ENCODE data around the gene FOXE1. TPM values are rescaled to one million over a fixed set of nuclear protein-coding genes. Genes with fewer than 3 reads are reported as not detected.

Gene FOXE1
- total RNA-seq, 1 donor from 2014 or later: 0.45 TPM

- Histone ChIP-seq H3K36me3 (ENCODE audit: insufficient read depth, low read length) (no peaks in the 10 kb centered on the region), H3K27ac (ENCODE audit: low read depth, low read length) (no peak overlapping the region), H3K4me2 (ENCODE audit: low read length) (peak overlapping the region; percentile 72), H3K9me3 (ENCODE audit: insufficient read depth, low read depth, low read length) (peaks cover under 1% of the 10 kb centered on the region), H3K79me2 (ENCODE audit: insufficient read depth, low read length) (no peaks in the 10 kb centered on the region), H3K4me1 (ENCODE audit: insufficient read depth, low read length) (peaks cover 3% of the 10 kb centered on the region), H3K27me3 (ENCODE audit: insufficient read depth, low read length) (peaks cover 71% of the 10 kb centered on the region), H4K20me1 (ENCODE audit: insufficient read depth, low read length) (no peaks in the 10 kb centered on the region), H3K4me3 (ENCODE audit: insufficient read depth, low read depth, low read length) (no peak overlapping the region), H3K9ac (ENCODE audit: low read length) (no peak overlapping the region), H2AFZ (ENCODE audit: low read depth, low read length) (no peak overlapping the region)
- DNase-seq (ENCODE audit: low read depth): no peak
- H3K36me3 Mint-ChIP-seq (ENCODE audit: low read depth, unreplicated experiment): no peaks in the 10 kb centered on the region
- TF ChIP-seq EZH2 (IDR thresholded peaks at IDR 0.05; ENCODE audit: insufficient read depth, low read length) (no peak), CTCF (IDR thresholded peaks at IDR 0.05; ENCODE audit: insufficient read depth, low read depth, low read length) (peak; percentile 22)
- no peak overlapping the region for H3K4me3 Mint-ChIP-seq (ENCODE audit: unreplicated experiment)
- H3K4me1 Mint-ChIP-seq (ENCODE audit: low read depth, unreplicated experiment): no peaks in the 10 kb centered on the region
- no peak for FAIRE-seq
- peaks cover 10% of the 10 kb centered on the region for H3K9me3 Mint-ChIP-seq (ENCODE audit: unreplicated experiment)
- no peak overlapping the region for H3K27ac Mint-ChIP-seq (ENCODE audit: unreplicated experiment)
- peaks cover 76% of the 10 kb centered on the region for H3K27me3 Mint-ChIP-seq (ENCODE audit: low read depth, unreplicated experiment)
Observed at GRCh38 chr9:97848215-97848479, 4.9 kb upstream of the FOXE1 start.

- H3K9me3 Mint-ChIP-seq (ENCODE audit: unreplicated experiment): peaks cover 7% of the 10 kb centered on the region
- peaks cover 75% of the 10 kb centered on the region for H3K27me3 Mint-ChIP-seq (ENCODE audit: low read depth, unreplicated experiment)
- H3K36me3 ChIP-seq (ENCODE audit: insufficient read depth, low read length): no peaks in the 10 kb centered on the region
- peak overlapping the region; percentile 28 for H3K4me3 ChIP-seq (ENCODE audit: insufficient read depth, low read depth, low read length)
- peak overlapping the region; percentile 40 for H3K4me3 Mint-ChIP-seq (ENCODE audit: unreplicated experiment)
- H3K79me2 ChIP-seq (ENCODE audit: insufficient read depth, low read length): no peaks in the 10 kb centered on the region
- no peak for DNase-seq (ENCODE audit: low read depth)
- no peaks in the 10 kb centered on the region for H4K20me1 ChIP-seq (ENCODE audit: insufficient read depth, low read length)
- no peaks in the 10 kb centered on the region for H3K4me1 Mint-ChIP-seq (ENCODE audit: low read depth, unreplicated experiment)
- H3K4me1 ChIP-seq (ENCODE audit: insufficient read depth, low read length): peaks cover 3% of the 10 kb centered on the region
- no peak overlapping the region for H3K9ac ChIP-seq (ENCODE audit: low read length)
- no peak overlapping the region for H3K27ac ChIP-seq (ENCODE audit: low read depth, low read length)
- H3K36me3 Mint-ChIP-seq (ENCODE audit: low read depth, unreplicated experiment): no peaks in the 10 kb centered on the region
- peak overlapping the region; percentile 72 for H3K4me2 ChIP-seq (ENCODE audit: low read length)
- peaks cover 76% of the 10 kb centered on the region for H3K27me3 ChIP-seq (ENCODE audit: insufficient read depth, low read length)
- peak; percentile 97 for TF ChIP-seq EZH2 (IDR thresholded peaks at IDR 0.05; ENCODE audit: insufficient read depth, low read length)
- no peak for TF ChIP-seq CTCF (IDR thresholded peaks at IDR 0.05; ENCODE audit: insufficient read depth, low read depth, low read length)
- H2AFZ ChIP-seq (ENCODE audit: low read depth, low read length): peak overlapping the region; percentile 60
- H3K27ac Mint-ChIP-seq (ENCODE audit: unreplicated experiment): no peak overlapping the region
- FAIRE-seq: no peak
- H3K9me3 ChIP-seq (ENCODE audit: insufficient read depth, low read depth, low read length): no peaks in the 10 kb centered on the region
Observed at GRCh38 chr9:97848480-97849237, 4.4 kb upstream of the FOXE1 start.

- Histone ChIP-seq H3K27me3 (ENCODE audit: insufficient read depth, low read length) (peaks cover 86% of the 10 kb centered on the region), H3K9ac (ENCODE audit: low read length) (no peak overlapping the region), H3K4me2 (ENCODE audit: low read length) (no peak overlapping the region), H2AFZ (ENCODE audit: low read depth, low read length) (no peak overlapping the region), H3K4me1 (ENCODE audit: insufficient read depth, low read length) (peaks cover 3% of the 10 kb centered on the region), H3K36me3 (ENCODE audit: insufficient read depth, low read length) (no peaks in the 10 kb centered on the region), H3K27ac (ENCODE audit: low read depth, low read length) (no peak overlapping the region), H3K4me3 (ENCODE audit: insufficient read depth, low read depth, low read length) (no peak overlapping the region), H4K20me1 (ENCODE audit: insufficient read depth, low read length) (no peaks in the 10 kb centered on the region), H3K9me3 (ENCODE audit: insufficient read depth, low read depth, low read length) (peaks cover 3% of the 10 kb centered on the region), H3K79me2 (ENCODE audit: insufficient read depth, low read length) (no peaks in the 10 kb centered on the region)
- no peak overlapping the region for H3K4me3 Mint-ChIP-seq (ENCODE audit: unreplicated experiment)
- no peaks in the 10 kb centered on the region for H3K36me3 Mint-ChIP-seq (ENCODE audit: low read depth, unreplicated experiment)
- H3K9me3 Mint-ChIP-seq (ENCODE audit: unreplicated experiment): peaks cover 7% of the 10 kb centered on the region
- TF ChIP-seq EZH2 (IDR thresholded peaks at IDR 0.05; ENCODE audit: insufficient read depth, low read length) (no peak), CTCF (IDR thresholded peaks at IDR 0.05; ENCODE audit: insufficient read depth, low read depth, low read length) (no peak)
- H3K27me3 Mint-ChIP-seq (ENCODE audit: low read depth, unreplicated experiment): peaks cover 78% of the 10 kb centered on the region
- FAIRE-seq (no peak), DNase-seq (ENCODE audit: low read depth) (no peak)
- H3K4me1 Mint-ChIP-seq (ENCODE audit: low read depth, unreplicated experiment): no peaks in the 10 kb centered on the region
- H3K27ac Mint-ChIP-seq (ENCODE audit: unreplicated experiment): no peak overlapping the region
Observed at GRCh38 chr9:97849980-97850379, 3.0 kb upstream of the FOXE1 start.
